K562 (cell line): ENCODE data around the gene ENTREP3. TPM values are rescaled to one million over a fixed set of nuclear protein-coding genes. Genes with fewer than 3 reads are reported as not detected.

ENCODE experiments used
- ATF4 ChIP-seq: fragments of 450-650 bp; formaldehyde crosslinking; IDR thresholded peaks from 2 replicates; pipeline ENCODE4 v1.4.0; 2022; ENCODE audit warnings: mild to moderate bottlenecking, moderate library complexity
- CC2D1A ChIP-seq: fragments of 450-650 bp; IDR thresholded peaks from 2 replicates; pipeline ENCODE4 v1.6.1; 2017; ENCODE audit warnings: mild to moderate bottlenecking
- NCOA1 ChIP-seq: fragments of 450-650 bp; IDR thresholded peaks from 2 replicates; pipeline ENCODE4 v1.6.1; 2016; ENCODE audit warnings: low read depth
- RCOR1 ChIP-seq, 2 experiments: IDR thresholded peaks; 2 replicates each; pipeline ENCODE4 v1.6.1; 2012; ENCODE audit warnings: low read depth in 2 of 2, low read length in 2 of 2, borderline replicate concordance in 1 of 2, improper control_type of control experiment in 1 of 2
- RUNX1 ChIP-seq: sonication (generic); IDR thresholded peaks from 2 replicates; pipeline ENCODE4 v1.6.1; 2016; ENCODE audit warnings: antibody characterized with exemption, low read depth
- SMAD4 ChIP-seq: fragments of 250-450 bp; sonication (Bioruptor Pico); conservative IDR thresholded peaks from 2 replicates; pipeline ENCODE4 v1.8.0; 2021; ENCODE audit warnings: inconsistent platforms, mild to moderate bottlenecking, moderate library complexity
- TARDBP ChIP-seq: fragments of 450-650 bp; IDR thresholded peaks from 2 replicates; pipeline ENCODE4 v1.6.1; 2016
- ZBTB5 ChIP-seq: fragments of 450-650 bp; IDR thresholded peaks from 2 replicates; pipeline ENCODE4 v1.6.1; 2017; ENCODE audit warnings: antibody characterized with exemption
- ZFPM2 ChIP-seq: fragments of 250-450 bp; sonication (Bioruptor Pico); IDR thresholded peaks from 2 replicates; pipeline ENCODE4 v1.5.1; 2022; ENCODE audit warnings: mild to moderate bottlenecking
- ZNF282 ChIP-seq: sonication (generic); formaldehyde crosslinking; IDR thresholded peaks from 2 replicates; pipeline ENCODE4 v1.8.1; 2023; ENCODE audit warnings: missing genetic modification reagents
- ZNF512 ChIP-seq: IDR thresholded peaks from 2 replicates; pipeline ENCODE4 v1.6.1; 2016; ENCODE audit warnings: missing genetic modification characterization, missing compliant biosample characterization
- polyA plus RNA-seq, 8 experiments: library from polyadenylated mRNA; depleted of rRNA in 4 of 8; stranded (reverse) in 5 of 8; unstranded in 3 of 8; fragments of >200 nt; fragmentation: Nextera tagmentation in 2 of 8; fragmentation: Illumina TruSeq in 1 of 8; extraction: Ambion mirVana in 2 of 8; extraction: Trizol in 1 of 8; gene quantifications; 2 replicates each; pipeline versions ENCODE4 v1.2.1 to v1.2.3, GENCODE V29; 2011 to 2014; ENCODE audit warnings: inconsistent platforms in 1 of 8, missing spikeins in 1 of 8
- total RNA-seq, 7 experiments: library from RNA; depleted of rRNA in 6 of 7; stranded (reverse); fragments of >200 nt in 6 of 7; fragmentation: Illumina TruSeq in 2 of 7; extraction: Trizol in 2 of 7; gene quantifications; 2 replicates each; pipeline versions ENCODE4 v1.2.1 to v1.2.3, GENCODE V29; 2011 to 2021; ENCODE audit warnings: low replicate concordance in 1 of 7

Gene ENTREP3
- total and polyA plus RNA-seq, 9 of the 15 experiments (the other 6 are each of a cell fraction or from before 2014, with no cell fraction given): 1.9 to 41.8 (median 5.9) TPM

GRCh38 chr1:155207806-155208540 lies 47.3 kb downstream of the ENTREP3 start, which contains the start of gene THBS3 (continued):
- no peak for TF ChIP-seq ZNF512 (tag)
- no peak for TF ChIP-seq SMAD4 (CRISPR knock-in tag)
- peak; percentile 38; the same call in 1 of the 2 replicates for TF ChIP-seq NCOA1
- TF ChIP-seq ZFPM2 (CRISPR knock-in tag): no peak
- TF ChIP-seq ZBTB5: no peak
- TF ChIP-seq CC2D1A: 0 out of 2 replicates have a peak, but pooled peaks have one; percentile 30
- no peak for TF ChIP-seq ZNF282
- no peak for TF ChIP-seq ATF4 (CRISPR knock-in tag)
- TF ChIP-seq RUNX1: no peak
- TF ChIP-seq RCOR1 (IDR thresholded peaks at IDR 0.05; ENCODE audit: borderline replicate concordance in 1 of 2, low read depth in 2 of 2, low read length in 2 of 2): no peak
- TF ChIP-seq TARDBP: 0 out of 2 replicates have a peak, but pooled peaks have one; percentile 61
- TF ChIP-seq, all 486 proteins: peak for 16
